ENCODE measurements around the gene LMF1. TPM values are rescaled to one million over a fixed set of nuclear protein-coding genes. Genes with fewer than 3 reads are reported as not detected.
"Not testable (repeated sequence)": the region's sequence is repeated elsewhere in the genome, so short reads cannot be mapped to it uniquely, and the experiment has no call there.

Gene LMF1
- total and polyA plus RNA-seq, 2 of the 4 experiments (the other 2 are of a cell fraction) = 7.7 to 13.1 TPM

DNA sequence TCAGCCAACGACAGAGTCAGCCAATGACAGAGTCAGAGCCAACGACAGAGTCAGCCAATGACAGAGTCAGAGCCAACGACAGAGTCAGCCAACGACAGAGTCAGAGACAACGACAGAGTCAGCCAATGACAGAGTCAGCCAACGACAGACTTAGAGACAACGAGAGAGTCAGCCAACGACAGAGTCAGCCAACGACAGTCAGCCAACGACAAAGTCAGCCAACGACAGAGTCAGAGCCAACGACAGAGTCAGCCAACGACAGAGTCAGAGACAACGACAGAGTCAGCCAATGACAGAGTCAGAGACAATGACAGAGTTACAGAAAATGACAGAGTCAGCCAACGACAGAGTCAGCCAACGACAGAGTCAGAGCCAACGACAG is 22.9 kb downstream of the LMF1 start:
- H2AK5ac ChIP-seq (ENCODE audit: low read depth, low read length); POLR2A ChIA-PET (ENCODE audit: unreplicated experiment); H3K79me1 ChIP-seq (ENCODE audit: low read depth in 1 of 2, low read length in 2 of 2); H3K9ac ChIP-seq (ENCODE audit: low read depth, low read length); H2AK9ac ChIP-seq (replicated peaks; ENCODE audit: low read depth, low read length, poor library complexity); CTCF ChIA-PET; H3K14ac ChIP-seq (replicated peaks; ENCODE audit: low read depth, low read length); H4K8ac ChIP-seq (ENCODE audit: low read depth in 2 of 2, low read length in 2 of 2); H3K4me2 ChIP-seq (ENCODE audit: low read depth, low read length); H3K56ac ChIP-seq (ENCODE audit: extremely low read depth, insufficient read depth, low read length); H3K18ac ChIP-seq (ENCODE audit: low read depth, low read length); H3K9me1 ChIP-seq (ENCODE audit: insufficient read depth, low read length); H4K20me1 ChIP-seq (ENCODE audit: insufficient read depth, low read length); H3K36me3 ChIP-seq (ENCODE audit: control insufficient read depth, insufficient read depth, low read length); H2BK20ac ChIP-seq (ENCODE audit: low read depth, low read length); H3K4me3 ChIP-seq (ENCODE audit: insufficient read depth, low read depth, low read length); H3K9me3 ChIP-seq (ENCODE audit: control insufficient read depth, insufficient read depth, low read length); H4K91ac ChIP-seq (ENCODE audit: insufficient read depth, low read depth, low read length); H2BK5ac ChIP-seq (ENCODE audit: low read depth, low read length, poor library complexity, severe bottlenecking); H3K27me3 ChIP-seq (ENCODE audit: control insufficient read depth, insufficient read depth, low read length); H2AFZ ChIP-seq (replicated peaks; ENCODE audit: low read length, poor library complexity); H2BK120ac ChIP-seq (ENCODE audit: low read depth, low read length); DNase-seq; H4K5ac ChIP-seq (ENCODE audit: low read depth, low read length); H3K27ac ChIP-seq (ENCODE audit: insufficient read depth, low read length); H3K4me1 ChIP-seq (ENCODE audit: control insufficient read depth, insufficient read depth, low read length); BruUV-seq (replicated peaks); in situ Hi-C loops (cut with MboI; ENCODE audit: low sequenced_read_pairs); H3K23ac ChIP-seq (ENCODE audit: low read depth, low read length); ATAC-seq (ENCODE audit: low read depth); H2BK15ac ChIP-seq (ENCODE audit: low read depth, low read length); dilution Hi-C loops (cut with HindIII; ENCODE audit: low sequenced_read_pairs, unreplicated experiment); H3K4ac ChIP-seq (ENCODE audit: low read depth, low read length): not testable (repeated sequence)
- 56% methylated on average over 12 of the region's 17 CpGs; no CpG with 5 or more reads in 1 of the 2 experiments for whole genome bisulfite sequencing, 2 experiments (ENCODE audit: extremely low coverage in 2 of 2, insufficient read length in 1 of 2)
- intact Hi-C loops (cut with micrococcal nuclease) = loop anchor here (10.0 kb wide), 1 partner anchor 83 kb away; no protein-coding TSS in a partner anchor
